Pulmonary artery endothelial cell (primary cell): ENCODE results near the gene ADAMTS10. TPM values are rescaled to one million over a fixed set of nuclear protein-coding genes. Genes with fewer than 3 reads are reported as not detected.
"Not testable (repeated sequence)": the region's sequence is repeated elsewhere in the genome, so short reads cannot be mapped to it uniquely, and the experiment has no call there.

ENCODE experiments used
- DNase-seq: peaks from one replicate; pipeline ENCODE4 v3.0.0-alpha.2; 2011; ENCODE audit warnings: low read depth, low spot score
- total RNA-seq: library from RNA; depleted of rRNA; stranded (reverse); fragments of >200 nt; gene quantifications from 2 replicates; pipeline ENCODE4 v1.2.3, GENCODE V29; 2014

Gene ADAMTS10
- 2.0 and 2.7 TPM in 2 replicates for total RNA-seq

DNA sequence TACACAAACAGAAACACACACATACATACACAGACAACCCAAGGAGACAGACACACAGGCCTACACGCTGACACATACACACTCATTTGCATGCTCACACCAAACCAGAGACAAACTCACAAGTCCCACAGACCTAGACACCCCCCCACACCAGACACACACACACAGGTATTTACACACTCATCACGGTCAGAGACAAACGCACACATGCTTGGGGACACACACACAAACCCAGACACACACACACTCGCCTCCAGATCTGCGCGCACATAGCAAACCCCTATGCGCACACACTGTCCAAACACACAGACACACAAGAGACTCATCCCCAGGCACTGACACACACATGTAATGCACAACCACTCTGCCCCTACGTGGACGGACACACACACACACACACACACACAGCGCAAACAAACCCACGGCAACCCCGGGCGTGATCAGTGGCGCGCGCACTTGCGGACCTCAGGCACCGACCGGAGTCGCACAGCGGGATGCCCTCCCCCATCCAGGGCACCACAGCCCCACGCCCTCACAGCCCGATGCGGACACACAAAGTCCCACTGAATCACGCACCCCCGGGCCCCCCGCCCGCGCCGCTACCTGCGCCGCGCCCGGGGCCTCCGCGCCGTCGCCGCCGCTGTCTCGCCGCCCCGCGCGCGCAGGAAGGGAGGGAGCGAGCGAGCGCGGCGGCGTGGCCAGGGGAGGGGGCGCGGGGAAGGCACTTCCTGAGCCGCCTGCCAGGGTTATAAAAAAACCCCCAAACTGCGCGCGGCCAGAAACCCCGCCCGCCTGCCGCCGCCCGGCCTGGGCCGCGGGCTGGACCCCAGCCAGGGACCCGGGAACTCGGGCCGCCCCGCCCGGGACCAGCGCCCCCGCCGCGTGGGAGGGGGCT is at the start of gene ADAMTS10:
TSS of gene ADAMTS10 (minus strand) at position 675 of the 895 bp plus-strand sequence. CDS start 5,005 bp downstream, outside the sequence.
- DNase-seq: no peak

DNA sequence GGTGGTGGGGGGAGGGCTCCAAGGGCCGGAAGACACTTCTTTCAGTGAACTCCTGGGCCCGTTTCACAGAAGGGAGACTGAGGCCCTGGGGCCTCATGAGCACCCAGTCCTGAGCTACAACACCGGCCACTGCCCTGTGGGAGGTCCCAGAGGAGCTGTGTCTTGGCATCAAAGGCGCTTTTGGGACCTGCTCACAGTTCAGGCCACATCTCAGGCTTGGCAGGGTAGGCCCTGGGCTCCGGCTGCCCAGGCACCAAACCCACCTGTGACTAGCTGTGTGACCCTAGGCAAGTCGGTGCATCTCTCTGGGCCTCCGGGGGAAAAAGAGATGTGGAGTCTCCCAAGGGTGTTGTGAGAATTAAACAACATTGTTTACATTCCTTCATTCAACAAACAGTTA is 49.4 kb upstream of the ADAMTS10 start:
- no peak for DNase-seq

DNA sequence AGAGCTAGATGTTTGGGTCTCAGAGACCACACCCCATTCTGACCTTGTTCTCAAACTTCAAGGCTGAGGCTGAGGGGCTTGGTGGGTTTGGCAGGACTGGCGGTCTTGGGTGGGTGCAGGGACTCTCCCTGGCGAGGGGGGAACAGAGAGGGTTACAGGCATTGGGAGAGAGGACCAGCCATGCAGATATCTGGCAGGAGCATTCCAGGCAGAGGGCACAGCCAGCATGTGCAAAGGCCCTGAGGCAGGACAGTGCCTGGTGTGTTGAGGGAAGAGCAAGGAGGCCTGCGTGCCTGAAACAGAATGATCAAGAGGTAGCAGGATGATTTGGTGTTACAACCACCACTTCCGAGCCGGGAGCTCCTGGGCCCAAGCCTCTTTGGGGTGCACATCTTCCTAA is 47.4 kb upstream of the ADAMTS10 start:
- DNase-seq: no peak

DNA sequence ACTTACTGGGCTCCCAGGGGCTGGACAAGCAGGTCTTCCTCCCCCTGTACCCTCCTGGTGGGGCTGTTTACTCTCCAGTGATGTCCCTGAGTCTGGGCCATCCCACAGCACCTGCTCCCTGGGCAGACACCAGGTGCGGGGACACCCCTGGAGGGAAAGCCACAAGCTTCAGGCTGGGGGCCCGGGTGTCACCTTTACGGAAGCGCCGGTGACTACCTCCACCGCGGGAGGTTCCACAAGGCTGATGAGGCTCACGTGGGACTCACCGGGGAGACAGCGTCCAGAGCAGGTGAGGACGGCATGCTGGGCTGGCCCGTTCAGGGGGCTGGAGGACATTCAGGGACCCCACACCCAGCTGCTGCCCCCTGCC is 44.8 kb upstream of the ADAMTS10 start:
- DNase-seq: no peak

DNA sequence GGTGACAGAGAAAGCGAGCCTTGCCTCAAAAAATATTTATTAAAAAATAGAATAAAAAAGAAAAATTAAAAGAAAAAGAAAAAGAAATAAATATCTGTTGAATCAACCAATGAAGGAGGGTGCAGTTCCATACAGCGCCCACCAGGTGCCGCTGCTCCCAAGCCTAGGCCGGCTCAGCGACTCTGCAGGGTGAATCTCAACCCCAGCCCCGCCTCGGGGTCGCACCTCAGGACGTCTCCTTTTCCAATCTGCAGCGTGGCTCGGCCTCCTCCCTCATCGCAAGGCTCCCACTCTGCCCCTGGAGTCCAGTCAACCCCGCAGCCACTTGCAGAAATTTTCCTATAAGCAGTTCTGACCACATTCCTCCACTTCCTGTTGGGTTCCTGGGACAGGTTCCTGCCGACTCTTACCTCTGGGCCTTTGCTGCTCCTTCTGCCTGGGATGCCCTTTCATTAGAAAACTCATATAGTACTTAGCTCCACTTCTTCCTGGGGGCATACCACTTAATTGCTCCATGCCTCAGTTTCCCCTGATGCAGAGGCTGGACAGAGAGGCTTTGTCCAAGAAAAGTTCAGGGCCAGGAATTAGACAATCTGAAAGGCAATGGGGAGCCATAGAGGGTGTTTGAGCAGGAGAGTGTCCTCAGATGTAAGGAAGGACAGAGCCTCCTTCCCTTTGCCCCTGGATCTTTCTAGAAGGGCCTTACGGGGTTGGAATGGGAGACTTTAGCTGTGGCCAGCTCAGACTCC is 44.2 kb upstream of the ADAMTS10 start:
- DNase-seq: no peak

DNA sequence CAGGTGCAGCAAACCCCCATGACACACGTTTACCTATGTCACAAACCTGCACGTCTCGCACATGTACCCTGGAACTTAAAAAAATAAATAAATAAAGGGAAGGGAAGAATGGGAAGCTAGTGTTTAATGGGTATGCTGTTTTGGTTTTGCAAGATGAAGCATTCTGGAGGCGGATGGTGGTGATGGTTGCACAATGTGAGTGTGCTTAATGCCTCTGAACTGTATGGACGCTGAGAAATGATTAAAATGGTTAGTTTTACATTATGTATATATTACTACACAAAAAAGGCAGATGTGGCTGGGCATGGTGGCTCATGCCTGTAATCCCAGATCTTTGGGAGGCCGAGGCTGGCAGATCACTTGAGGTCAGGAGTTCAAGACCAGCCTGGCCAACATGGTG is 37.7 kb upstream of the ADAMTS10 start:
- no peak for DNase-seq

DNA sequence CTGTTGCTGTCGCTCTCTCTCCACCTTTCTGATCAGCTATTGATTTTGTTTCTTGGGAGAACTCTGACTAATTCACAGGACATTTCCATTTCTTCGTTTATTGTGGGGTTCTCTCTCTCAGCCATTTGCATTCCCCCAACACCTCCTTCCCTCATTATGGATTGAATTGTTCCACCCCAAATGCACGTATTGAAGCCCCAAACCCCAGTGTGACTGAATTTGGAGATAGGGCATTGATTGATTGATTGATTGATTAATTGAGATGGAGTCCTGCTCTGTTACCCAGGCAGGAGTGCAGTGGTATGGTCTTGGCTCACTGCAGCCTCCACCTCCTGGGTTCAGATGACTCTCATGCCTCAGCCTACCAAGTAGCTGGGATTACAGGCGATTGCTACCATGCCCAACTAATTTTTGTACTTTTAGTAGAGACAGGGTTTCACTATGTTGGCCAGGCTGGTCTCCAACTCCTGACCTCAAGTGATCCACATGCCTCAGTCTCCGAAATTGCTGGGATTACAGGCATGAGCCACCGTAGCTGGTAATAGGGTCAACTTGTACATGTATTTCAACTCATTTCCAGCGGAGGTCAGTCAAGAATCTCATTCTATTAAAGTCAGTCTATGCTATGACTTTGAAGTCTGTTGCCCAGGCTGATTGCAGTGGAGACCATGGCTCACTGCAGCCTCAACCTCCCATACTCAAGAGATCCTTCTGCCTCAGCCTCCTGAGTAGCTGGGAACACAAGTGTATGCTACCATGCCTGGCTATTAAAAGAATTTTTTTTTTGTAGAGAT is 33.5 kb upstream of the ADAMTS10 start:
- DNase-seq: no peak

DNA sequence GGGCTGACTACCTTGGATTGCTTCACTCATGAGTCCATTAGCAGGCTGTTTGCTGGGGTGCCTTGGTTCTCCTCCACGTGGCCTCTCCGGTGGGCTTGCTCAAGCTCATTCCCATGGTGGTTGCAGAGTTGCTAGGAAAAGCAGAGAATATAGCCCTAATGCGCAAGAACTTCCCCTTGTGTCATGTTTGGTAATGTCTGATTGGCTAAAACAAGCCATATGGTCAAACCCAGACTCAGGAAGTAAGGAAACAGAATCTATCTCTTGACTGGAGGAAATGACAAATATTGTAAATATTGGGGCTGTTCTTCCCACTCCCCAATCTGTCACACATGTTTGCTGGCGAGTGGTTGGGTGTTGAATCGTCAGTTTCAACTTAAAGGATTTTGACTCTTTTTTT is 32.0 kb upstream of the ADAMTS10 start:
- DNase-seq: no peak

DNA sequence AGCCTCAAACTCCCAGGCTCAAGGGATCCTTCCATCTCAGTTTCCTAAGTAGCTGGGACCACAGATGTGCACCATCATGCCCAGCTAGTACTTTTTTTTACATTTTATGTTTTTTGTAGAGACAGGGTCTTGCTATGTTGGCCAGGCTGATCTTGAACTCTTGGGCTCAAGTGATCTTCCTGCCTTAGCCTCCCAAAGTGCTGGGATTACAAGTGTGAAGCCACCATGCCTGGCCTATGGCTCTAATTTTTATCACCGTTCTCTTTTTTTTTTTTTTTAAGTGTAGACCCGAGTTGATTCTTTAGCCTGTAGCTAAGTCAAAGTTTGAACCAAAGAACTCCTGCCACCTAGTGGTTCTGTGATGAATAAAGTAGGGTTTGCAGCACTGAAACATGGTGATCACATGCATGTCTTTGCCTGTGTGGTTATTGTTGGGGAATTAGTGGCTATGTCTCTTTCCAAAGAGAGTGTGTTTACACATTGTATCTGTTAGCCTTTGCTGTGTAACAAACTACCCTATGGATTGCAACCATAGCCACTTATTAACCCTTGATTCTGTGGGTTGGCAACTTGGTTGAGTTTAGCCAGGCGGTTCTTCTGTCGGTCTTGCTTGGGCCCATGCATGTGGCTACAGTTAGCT is 31.5 kb upstream of the ADAMTS10 start:
- no peak for DNase-seq

DNA sequence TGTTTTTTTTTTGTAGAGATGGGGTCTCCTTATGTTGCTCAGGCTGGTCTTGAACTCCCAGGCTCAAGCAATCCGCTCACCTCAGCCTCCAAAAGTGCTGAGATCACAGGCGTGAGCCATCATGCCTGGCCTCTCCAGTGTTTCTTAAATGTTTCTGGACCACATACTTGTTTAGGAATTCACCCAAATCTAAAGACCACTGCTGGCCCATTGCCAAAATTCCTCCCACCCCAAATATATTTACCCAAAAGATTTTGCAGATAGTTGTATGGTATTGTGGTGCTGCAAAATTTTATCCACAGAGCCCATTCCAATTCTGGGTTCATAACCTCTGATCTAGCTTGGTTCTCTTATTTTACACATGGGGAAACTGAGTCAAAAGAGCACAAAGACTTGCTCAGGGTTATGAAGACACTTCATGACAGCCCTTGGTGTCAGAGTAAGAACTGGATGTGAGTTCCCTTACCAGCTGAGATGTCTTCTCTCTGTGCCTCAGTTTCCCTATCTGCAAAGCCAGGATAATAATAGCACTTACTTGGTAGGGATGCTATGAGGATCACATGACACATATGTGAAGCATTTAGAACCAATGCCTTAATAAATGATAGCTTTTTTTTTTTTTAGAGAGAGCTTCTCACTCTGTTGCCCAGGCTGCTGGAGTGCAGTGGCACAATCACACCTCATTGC is 30.8 kb upstream of the ADAMTS10 start:
- DNase-seq: no peak

DNA sequence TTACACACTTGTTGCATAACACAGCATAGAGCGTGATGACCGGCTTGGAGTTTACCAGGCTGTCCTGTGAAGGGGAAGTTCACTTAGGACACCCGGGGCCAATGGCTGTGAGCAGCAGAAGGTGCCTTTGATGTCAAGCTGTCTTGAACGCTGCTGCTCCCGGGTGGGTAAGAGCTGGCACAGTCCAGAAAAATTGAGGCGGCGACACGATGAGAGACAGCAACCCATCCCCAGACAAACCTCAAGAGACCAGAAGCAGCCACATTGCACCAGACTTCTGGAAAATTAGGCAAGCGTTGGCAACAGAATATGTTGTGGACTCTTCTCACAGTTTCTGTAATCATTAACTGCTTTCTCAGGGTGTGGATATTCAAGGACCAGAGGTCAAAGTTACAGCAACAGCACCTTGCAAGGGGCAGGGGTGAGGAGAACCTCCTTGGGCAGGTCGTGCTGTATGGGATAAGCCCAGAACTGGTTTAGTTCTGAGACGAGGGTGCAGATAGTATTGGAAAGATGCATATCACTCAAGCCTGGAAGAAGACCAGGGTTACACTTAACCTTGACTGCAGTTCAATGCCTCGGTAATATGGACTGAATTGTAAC is 30.0 kb upstream of the ADAMTS10 start:
- no peak for DNase-seq

DNA sequence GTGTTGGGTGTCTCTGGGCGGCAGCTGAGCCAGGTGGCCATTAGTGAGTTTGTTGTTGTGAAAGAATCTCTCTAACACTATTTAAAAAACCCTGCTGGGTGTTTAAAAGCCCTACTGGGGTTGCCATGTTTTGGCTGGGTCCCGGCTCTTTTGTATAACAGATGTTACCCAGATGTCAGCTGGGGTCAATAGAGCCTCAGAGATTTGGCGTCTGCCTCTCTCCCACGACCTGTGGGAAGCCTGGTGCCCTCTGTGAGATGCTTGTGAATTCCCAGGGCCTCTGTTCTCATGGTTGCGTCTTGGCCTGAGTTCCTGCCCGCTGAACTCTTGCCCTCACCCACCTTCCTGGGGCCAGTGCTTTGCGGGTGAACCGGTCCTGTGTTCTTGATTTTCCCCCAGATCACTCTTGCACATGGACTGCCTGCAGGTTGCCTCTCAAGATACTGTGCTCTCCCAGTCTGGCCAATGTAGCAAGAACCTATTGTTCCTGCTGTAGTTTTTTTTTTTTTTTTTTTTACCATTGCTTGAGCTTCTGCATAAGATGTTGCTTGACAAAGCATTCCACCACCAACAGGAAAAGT is 29.4 kb upstream of the ADAMTS10 start:
- DNase-seq: no peak

DNA sequence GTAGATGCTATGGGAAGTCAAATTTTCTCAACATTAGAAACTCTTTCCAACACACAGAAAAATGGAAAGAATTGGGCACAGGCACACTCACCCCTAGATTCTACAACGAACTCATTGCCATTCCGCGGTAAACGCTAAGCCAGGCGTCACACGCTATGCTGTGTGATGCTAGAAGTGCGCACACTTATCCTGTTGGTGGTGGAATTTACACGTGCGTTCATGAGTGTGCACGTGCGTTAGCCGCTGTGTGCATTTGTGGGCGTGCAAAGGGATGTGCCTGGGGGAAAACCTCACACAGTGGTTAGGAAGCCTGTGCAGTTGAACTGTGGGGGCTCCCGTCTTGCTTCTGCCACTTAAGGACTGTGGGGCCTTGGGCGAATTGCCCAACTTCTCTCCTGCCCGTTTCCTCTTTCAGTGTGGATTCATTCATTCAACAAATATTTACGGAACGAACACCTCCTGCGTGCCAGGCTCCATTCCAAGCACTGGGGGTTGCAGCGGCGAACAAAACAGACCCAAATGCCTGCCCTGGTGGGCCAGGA is 27.6 kb upstream of the ADAMTS10 start:
- no peak for DNase-seq

DNA sequence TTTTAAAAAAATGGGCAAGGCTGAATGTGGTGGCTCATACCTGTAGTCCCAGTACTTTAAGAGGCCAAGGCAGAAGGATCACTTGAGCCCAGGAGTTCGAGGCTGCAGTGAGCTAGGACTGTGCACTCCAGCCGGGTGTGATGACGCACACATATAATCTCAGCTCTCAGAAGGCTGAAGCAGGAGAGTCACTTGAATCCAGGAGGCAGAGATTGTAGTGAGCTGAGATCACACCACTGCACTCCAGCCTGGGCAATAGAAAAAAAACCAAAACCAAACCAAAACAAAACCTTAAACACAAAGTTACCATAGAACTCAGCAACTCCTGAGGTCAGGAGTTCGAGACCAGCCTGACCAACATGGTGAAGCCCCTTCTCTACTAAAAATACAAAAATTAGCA is 26.6 kb upstream of the ADAMTS10 start:
- DNase-seq: not testable (repeated sequence)

DNA sequence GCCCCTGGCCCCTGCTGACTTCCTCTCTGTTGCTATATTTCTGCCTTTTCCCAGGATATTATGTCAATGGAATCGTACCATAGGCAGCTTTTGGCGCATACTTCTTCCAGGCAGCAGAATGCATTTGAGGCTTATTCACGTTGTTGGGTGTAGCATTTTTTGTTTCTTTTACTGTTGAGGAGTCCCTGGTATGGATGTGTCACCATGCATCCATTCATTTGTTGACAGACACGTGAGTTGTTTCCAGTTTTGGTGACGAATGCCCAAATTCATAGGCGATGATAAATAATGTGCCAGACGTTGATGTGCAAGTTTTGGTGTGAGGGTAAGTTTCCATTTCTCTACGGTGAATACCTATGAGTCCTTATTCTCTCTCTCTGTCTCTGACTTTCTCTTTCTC is 24.9 kb upstream of the ADAMTS10 start:
- DNase-seq: no peak

DNA sequence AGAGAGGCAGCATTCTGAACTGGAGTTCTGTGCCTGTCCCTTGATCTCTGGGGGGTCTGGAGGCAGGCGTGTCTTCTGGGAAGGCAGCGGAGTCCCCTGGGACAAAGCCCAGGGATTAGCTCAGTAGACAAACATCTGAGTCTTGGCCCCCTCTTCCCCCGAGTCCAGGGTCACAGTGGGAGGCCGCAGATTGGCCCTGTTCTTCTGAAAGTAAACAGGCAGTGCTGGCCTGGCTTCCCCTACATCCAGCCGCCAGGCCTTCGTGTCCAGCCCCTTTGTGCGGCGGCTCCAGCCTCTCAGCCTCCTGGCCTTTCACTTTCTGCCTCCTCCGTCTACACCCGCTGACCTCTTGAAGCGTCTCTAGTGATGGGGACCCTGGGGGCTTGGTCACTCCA is 20.9 kb upstream of the ADAMTS10 start:
- DNase-seq: no peak

DNA sequence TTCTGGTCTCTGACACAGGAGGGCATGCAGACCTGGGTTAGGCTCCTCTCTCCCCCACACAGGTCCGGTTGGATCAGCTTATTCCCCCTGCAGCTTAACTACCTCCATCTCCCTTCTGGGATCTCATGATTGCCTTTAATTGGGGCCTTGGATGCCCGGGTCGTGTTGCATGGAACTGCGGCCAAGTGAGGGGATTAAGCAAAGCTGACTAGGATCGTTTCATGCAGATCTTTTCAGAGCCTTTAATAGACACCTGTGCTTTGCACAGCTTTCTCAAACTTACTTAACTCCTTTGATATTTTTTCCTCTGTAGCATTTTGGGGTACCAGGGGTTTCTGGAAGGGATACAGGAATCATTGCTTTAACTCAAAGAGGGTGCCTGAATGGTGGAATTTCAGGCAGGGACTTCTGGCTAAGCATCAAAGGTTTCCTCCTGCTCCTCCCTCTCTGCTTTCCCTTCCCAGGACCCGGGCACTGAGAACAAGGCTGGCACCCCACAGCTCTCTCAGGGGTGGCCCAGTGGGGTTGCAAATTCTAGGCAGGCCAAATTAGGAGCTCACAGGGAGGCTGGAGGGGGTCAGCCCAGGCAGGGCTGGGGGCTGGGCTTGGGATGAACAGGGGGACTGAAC is 20.4 kb upstream of the ADAMTS10 start:
- DNase-seq: no peak

DNA sequence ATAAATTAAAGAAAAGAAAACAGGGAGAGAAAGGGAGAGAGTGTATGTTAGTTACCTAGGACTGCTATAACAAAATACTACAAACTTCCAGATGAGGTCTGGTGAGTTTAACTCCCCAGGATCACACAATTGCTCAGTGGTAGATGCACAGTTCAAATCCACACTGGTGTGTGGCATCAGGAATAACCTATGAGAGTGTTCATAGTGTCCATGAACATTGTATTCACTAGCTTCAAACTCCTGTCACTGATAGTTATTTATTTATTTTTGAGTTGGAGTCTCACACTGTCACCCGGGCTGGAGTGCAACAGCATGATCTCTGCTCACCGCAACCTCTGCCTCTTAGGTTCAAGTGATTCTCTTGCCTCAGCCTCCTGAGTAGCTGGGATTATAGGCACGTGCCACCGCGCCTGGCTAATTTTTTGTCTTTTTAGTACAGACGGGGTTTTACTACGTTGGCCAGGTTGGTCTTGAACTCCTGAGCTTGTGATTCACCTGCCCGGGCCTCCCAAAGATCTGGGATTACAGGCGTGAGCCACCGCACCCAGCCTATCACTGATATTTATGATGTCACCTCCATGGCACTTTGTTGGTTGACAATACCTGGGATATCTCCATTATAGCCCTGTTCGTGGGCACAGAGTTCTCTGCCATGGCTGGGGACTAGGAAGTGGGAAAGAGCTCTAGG is 19.6 kb upstream of the ADAMTS10 start, which contains the start of gene NFILZ:
TSS of gene NFILZ (plus strand) at position 638 of the 688 bp plus-strand sequence. CDS start 46,133 bp downstream, outside the sequence.
- no peak for DNase-seq

DNA sequence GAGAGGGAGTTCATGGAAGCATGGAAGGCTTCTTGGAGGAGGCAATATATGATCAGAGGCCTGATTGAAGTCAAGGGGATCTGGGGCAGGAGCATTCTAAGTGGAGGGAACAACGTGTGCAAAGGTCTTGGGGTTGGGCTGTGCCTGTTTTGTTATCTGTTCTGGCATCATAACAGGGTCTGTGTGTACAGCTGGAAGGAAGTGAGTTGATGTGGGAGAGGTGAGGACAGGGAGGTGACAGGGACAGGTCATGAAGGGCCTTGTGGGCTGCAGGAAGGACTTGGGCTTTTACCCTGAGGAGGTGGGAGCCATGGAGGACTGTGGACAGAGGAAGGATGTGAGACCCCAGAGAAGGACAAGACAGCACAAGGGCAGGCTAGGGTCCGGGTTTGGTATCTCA is 18.7 kb upstream of the ADAMTS10 start:
- DNase-seq: no peak
